Spinal cord (tissue), 10 donors: Measurements from ENCODE around the gene SMAD4. TPM values are rescaled to one million over a fixed set of nuclear protein-coding genes. Genes with fewer than 3 reads are reported as not detected.

Source experiments
- DNase-seq, 6 donors: peaks; one replicate each; pipeline versions ENCODE4 v3.0.0 to v3.0.0-alpha.2; 2013 to 2015; ENCODE audit warnings: low spot score in 6 of 6, low read depth in 4 of 6
- H3K27ac ChIP-seq: one replicate; pipeline ENCODE4 v1.5.1; 2013; ENCODE audit warnings: low read depth, low read length, control low read depth
- H3K27me3 ChIP-seq: one replicate; pipeline ENCODE4 v1.6.1; 2013; ENCODE audit warnings: low read length; ENCODE audit not compliant: control insufficient read depth, insufficient read depth
- H3K36me3 ChIP-seq: one replicate; pipeline ENCODE4 v1.6.1; 2013; ENCODE audit warnings: low read length; ENCODE audit not compliant: control insufficient read depth, insufficient read depth
- H3K4me1 ChIP-seq: one replicate; pipeline ENCODE4 v1.6.1; 2013; ENCODE audit warnings: low read length; ENCODE audit not compliant: control insufficient read depth, insufficient read depth
- H3K4me3 ChIP-seq: one replicate; pipeline ENCODE4 v1.5.1; 2013; ENCODE audit warnings: low read depth, low read length, control low read depth
- H3K9me3 ChIP-seq: one replicate; pipeline ENCODE4 v1.6.1; 2013; ENCODE audit warnings: low read length; ENCODE audit not compliant: control insufficient read depth, insufficient read depth
- WGBS: methylation state at CpG from one replicate; pipeline ENCODE4 v1.1.5; 2013; ENCODE audit warnings: missing lambda C conversion rate; ENCODE audit not compliant: insufficient coverage; 5-methylcytosine and 5-hydroxymethylcytosine counted together
- long read RNA-seq, 4 donors: transcript quantifications; one replicate each; lab custom pipeline, GENCODE V29; 2026
- polyA plus RNA-seq, 2 donors: library from polyadenylated mRNA; unstranded; fragments of 120-200 nt; gene quantifications; one replicate each; pipeline ENCODE4 v1.2.1, GENCODE V29; 2013; ENCODE audit not compliant: insufficient read length in 2 of 2
- total RNA-seq, 2 donors: library from RNA; depleted of rRNA in 1 of 2; stranded (reverse); fragments of 120-200 nt in 1 of 2; fragments of >200 nt in 1 of 2; gene quantifications; one replicate each; pipeline versions ENCODE4 v1.2.3 to v1.2.4, GENCODE V29; 2013 to 2014
- donor health status: healthy.

The SMAD4 gene
- total RNA-seq (100 to 1,000 TPM in 1 of 2 donors, 10 to 100 TPM in 1; 78.6 to 129 TPM), polyA plus RNA-seq (10 to 100 TPM; 76.5 to 91.8 TPM)
- long read RNA-seq, donor 1, full-length matches to known transcripts: 3 of 3 reads
- long read RNA-seq, donor 1, partial matches to known transcripts: 0 of 3 reads
- long read RNA-seq, donor 1, other reads (novel, unspliced or antisense): 0 of 3 reads
- long read RNA-seq, donor 2, full-length matches to known transcripts: 2 of 7 reads
- long read RNA-seq, donor 2, partial matches to known transcripts: 5 of 7 reads
- long read RNA-seq, donor 2, other reads (novel, unspliced or antisense): 0 of 7 reads
- long read RNA-seq, donor 3, partial matches to known transcripts: 8 of 8 reads
- long read RNA-seq, donor 3, other reads (novel, unspliced or antisense): 0 of 8 reads
- long read RNA-seq, donor 4, full-length matches to known transcripts: 4 of 13 reads
- long read RNA-seq, donor 4, partial matches to known transcripts: 9 of 13 reads
- long read RNA-seq, donor 4, other reads (novel, unspliced or antisense): 0 of 13 reads

- Histone ChIP-seq H3K4me3 (peak within 1 kb of the TSS; percentile 73), H3K9me3 (no peaks in the 10 kb centered on the region), H3K27ac (peak within 1 kb of the TSS; percentile 95), H3K27me3 (no peaks in the 10 kb centered on the region), H3K36me3 (peaks cover 3% of the 10 kb centered on the region), H3K4me1 (peaks cover 12% of the 10 kb centered on the region)
- WGBS: under 1% methylated on average over 78 of the region's 79 CpGs
- DNase-seq: peak; percentile 90 to 99 (median 96)
Measured at GRCh38 chr18:51029694-51030536, at the start of gene SMAD4. Gene SMAD4, plus strand, starts transcription at chr18:51030213. Its CDS starts 16,834 bp downstream, at chr18:51047047.

- H3K4me1 ChIP-seq: no peaks in the 10 kb centered on the region
- H3K4me3 ChIP-seq: no peak overlapping the region
- peaks cover 8% of the 10 kb centered on the region for H3K9me3 ChIP-seq
- peaks cover 20% of the 10 kb centered on the region for H3K36me3 ChIP-seq
- no peaks in the 10 kb centered on the region for H3K27me3 ChIP-seq
- H3K27ac ChIP-seq: no peak overlapping the region
- no peak for DNase-seq
- no CpG with 5 or more reads among the region's 1 CpG for WGBS
Measured at GRCh38 chr18:50981381-50981780, 48.6 kb upstream of the SMAD4 start.

GRCh38 chr18:50982086-50982801, 47.8 kb upstream of the SMAD4 start:
- H3K9me3 ChIP-seq: peaks cover 2% of the 10 kb centered on the region

GRCh38 chr18:50982802-50983179, 47.2 kb upstream of the SMAD4 start:
- Histone ChIP-seq H3K27ac (no peak overlapping the region), H3K9me3 (no peaks in the 10 kb centered on the region), H3K4me1 (no peaks in the 10 kb centered on the region), H3K27me3 (no peaks in the 10 kb centered on the region), H3K4me3 (no peak overlapping the region), H3K36me3 (peaks cover 10% of the 10 kb centered on the region)
- no CpG with 5 or more reads among the region's 3 CpGs for WGBS
- peak in 1 of 6 donors; percentile 25 for DNase-seq

More at GRCh38 chr18:50982086-50982801, 47.8 kb upstream of the SMAD4 start:
- H3K27me3 ChIP-seq: no peaks in the 10 kb centered on the region
- H3K27ac ChIP-seq: no peak overlapping the region
- DNase-seq: peak in 1 of 6 donors; percentile 63
- H3K4me1 ChIP-seq: no peaks in the 10 kb centered on the region
- WGBS: 59% methylated on average over 3 of the region's 8 CpGs
- H3K4me3 ChIP-seq: no peak overlapping the region
- peaks cover 12% of the 10 kb centered on the region for H3K36me3 ChIP-seq

GRCh38 chr18:50986360-50987087, 43.5 kb upstream of the SMAD4 start:
- Histone ChIP-seq H3K36me3 (peaks cover 6% of the 10 kb centered on the region), H3K27ac (no peak overlapping the region), H3K4me3 (no peak overlapping the region), H3K9me3 (no peaks in the 10 kb centered on the region), H3K27me3 (no peaks in the 10 kb centered on the region), H3K4me1 (no peaks in the 10 kb centered on the region)
- 82% methylated on average over 2 of the region's 2 CpGs for WGBS
- DNase-seq: peak in 1 of 6 donors; percentile 54

GRCh38 chr18:50987261-50987660, 42.8 kb upstream of the SMAD4 start:
- DNase-seq: no peak
- Histone ChIP-seq H3K4me1 (no peaks in the 10 kb centered on the region), H3K4me3 (no peak overlapping the region), H3K9me3 (no peaks in the 10 kb centered on the region), H3K27ac (no peak overlapping the region), H3K36me3 (peaks cover 6% of the 10 kb centered on the region), H3K27me3 (no peaks in the 10 kb centered on the region)
- 68% methylated on average over 2 of the region's 2 CpGs for WGBS

- no peak overlapping the region for H3K27ac ChIP-seq
- no peak for DNase-seq
- H3K4me3 ChIP-seq: no peak overlapping the region
- H3K36me3 ChIP-seq: peaks cover under 1% of the 10 kb centered on the region
- H3K9me3 ChIP-seq: no peaks in the 10 kb centered on the region
- no peaks in the 10 kb centered on the region for H3K27me3 ChIP-seq
- 100% methylated on average over 2 of the region's 3 CpGs for WGBS
- H3K4me1 ChIP-seq: no peaks in the 10 kb centered on the region
Measured at GRCh38 chr18:50989711-50990110, 40.3 kb upstream of the SMAD4 start.

GRCh38 chr18:50992351-50992762, 37.7 kb upstream of the SMAD4 start:
- DNase-seq: peak in 2 of 6 donors; percentile 9 to 72
- WGBS: 22% methylated on average over 2 of the region's 3 CpGs
- Histone ChIP-seq H3K36me3 (no peaks in the 10 kb centered on the region), H3K4me1 (no peaks in the 10 kb centered on the region), H3K4me3 (no peak overlapping the region), H3K27me3 (no peaks in the 10 kb centered on the region), H3K27ac (no peak overlapping the region), H3K9me3 (no peaks in the 10 kb centered on the region)
